Measurements from ENCODE around the gene HSH2D.
A peak's percentile ranks its signal among the peaks of the same experiment; 100 is the strongest.
"Not testable (repeated sequence)": the region's sequence is repeated elsewhere in the genome, so short reads cannot be mapped to it uniquely, and the experiment has no call there.

HSH2D gene

GRCh38 chr19:16159655-16160054 lies 16.2 kb downstream of the HSH2D start:
- DNase-seq = no peak

- DNase-seq = no peak
Observed at GRCh38 chr19:16160445-16160942, 17.0 kb downstream of the HSH2D start.

- no peak for DNase-seq
Observed at GRCh38 chr19:16160943-16161560, 17.6 kb downstream of the HSH2D start.

GRCh38 chr19:16161840-16162239 lies 18.4 kb downstream of the HSH2D start:
- no peak for DNase-seq

- no peak for DNase-seq
Observed at GRCh38 chr19:16164222-16164890, 20.9 kb downstream of the HSH2D start.

GRCh38 chr19:16166417-16166816 lies 22.9 kb downstream of the HSH2D start:
- DNase-seq = no peak

GRCh38 chr19:16167055-16167454 lies 23.6 kb downstream of the HSH2D start:
- DNase-seq = no peak

- no peak for DNase-seq
Observed at GRCh38 chr19:16168465-16169081, 25.1 kb downstream of the HSH2D start.

- DNase-seq = no peak
Observed at GRCh38 chr19:16170134-16170533, 26.6 kb downstream of the HSH2D start.

GRCh38 chr19:16175954-16176353 lies 32.5 kb downstream of the HSH2D start:
- no peak for DNase-seq

- DNase-seq = not testable (repeated sequence)
Observed at GRCh38 chr19:16178866-16179265, 35.4 kb downstream of the HSH2D start.

GRCh38 chr19:16180611-16181010 lies 37.1 kb downstream of the HSH2D start:
- DNase-seq = no peak

- DNase-seq = no peak
Observed at GRCh38 chr19:16184665-16185122, 41.2 kb downstream of the HSH2D start.

- peak; percentile 85 for DNase-seq
Observed at GRCh38 chr19:16185123-16185767, 41.8 kb downstream of the HSH2D start, which contains the start of gene FAM32A. Gene FAM32A, plus strand, starts transcription at chr19:16185410. Its CDS starts 33 bp downstream, at chr19:16185443.

- DNase-seq = no peak
Observed at GRCh38 chr19:16185768-16186123, 42.3 kb downstream of the HSH2D start.

GRCh38 chr19:16188521-16188920 lies 45.0 kb downstream of the HSH2D start:
- no peak for DNase-seq

GRCh38 chr19:16190198-16190597 lies 46.7 kb downstream of the HSH2D start:
- no peak for DNase-seq

- no peak for DNase-seq
Observed at GRCh38 chr19:16190736-16191135, 47.3 kb downstream of the HSH2D start.

- no peak for DNase-seq
Observed at GRCh38 chr19:16191216-16191908, 47.9 kb downstream of the HSH2D start.

- DNase-seq = peak; percentile 75
Observed at GRCh38 chr19:16193466-16193865, 50.0 kb downstream of the HSH2D start.

- no peak for DNase-seq
Observed at GRCh38 chr19:16197188-16197621, 53.7 kb downstream of the HSH2D start.

GRCh38 chr19:16197622-16198369 lies 54.3 kb downstream of the HSH2D start, which contains the start of gene AP1M1:
Gene AP1M1, plus strand, starts transcription at chr19:16197911. Its CDS starts 116 bp downstream, at chr19:16198027.
- peak; percentile 85 for DNase-seq
